DOHH2 (cell line): ENCODE results near the gene BTBD18.

Source experiments
- H3F3A ChIP-seq: fragments of 200-600 bp; sonication (generic), shearing (Covaris generic); 2 replicates; pipeline ENCODE4 v1.6.0; 2016; ENCODE audit warnings: antibody characterized with exemption, mild to moderate bottlenecking; ENCODE audit not compliant: control insufficient read depth, insufficient read depth
- H3K27ac ChIP-seq: fragments of 200-600 bp; sonication (generic); 2 replicates; pipeline ENCODE4 v1.5.1; 2014; ENCODE audit warnings: low read depth, mild to moderate bottlenecking, low read length, moderate library complexity
- H3K27me3 ChIP-seq: fragments of 200-600 bp; sonication (generic); 2 replicates; pipeline ENCODE4 v1.6.1; 2014; ENCODE audit warnings: mild to moderate bottlenecking, low read length, mixed read lengths; ENCODE audit not compliant: control insufficient read depth
- H3K36me3 ChIP-seq: fragments of 200-600 bp; sonication (generic); 2 replicates; pipeline ENCODE4 v1.6.1; 2014; ENCODE audit warnings: mild to moderate bottlenecking, low read length, moderate library complexity, mixed read lengths; ENCODE audit not compliant: control insufficient read depth
- H3K4me1 ChIP-seq: fragments of 200-600 bp; sonication (generic); 2 replicates; pipeline ENCODE4 v1.6.1; 2014; ENCODE audit warnings: mild to moderate bottlenecking, low read length, mixed read lengths; ENCODE audit not compliant: control insufficient read depth
- H3K4me2 ChIP-seq: fragments of 200-600 bp; sonication (generic); 2 replicates; pipeline ENCODE4 v1.6.0; 2014; ENCODE audit warnings: mild to moderate bottlenecking, low read length, moderate library complexity
- H3K4me3 ChIP-seq: fragments of 200-600 bp; sonication (generic); 2 replicates; pipeline ENCODE4 v1.5.1; 2014; ENCODE audit warnings: mild to moderate bottlenecking, low read length, mixed read lengths
- H3K79me2 ChIP-seq: fragments of 200-600 bp; sonication (generic); 2 replicates; pipeline ENCODE4 v1.6.1; 2014; ENCODE audit warnings: mild to moderate bottlenecking, low read length, mixed read lengths; ENCODE audit not compliant: control insufficient read depth
- H3K9me2 ChIP-seq: fragments of 200-600 bp; sonication (generic); replicated peaks from 2 replicates; pipeline ENCODE4 v1.6.1; 2014; ENCODE audit warnings: mild to moderate bottlenecking, low read length, mixed read lengths; ENCODE audit not compliant: control insufficient read depth
- H3K9me3 ChIP-seq: fragments of 200-600 bp; sonication (generic); 2 replicates; pipeline ENCODE4 v1.6.1; 2014; ENCODE audit warnings: antibody characterized with exemption, low read length, mixed read lengths; ENCODE audit not compliant: control insufficient read depth, insufficient read depth
- H4K20me1 ChIP-seq: fragments of 200-600 bp; sonication (generic); 2 replicates; pipeline ENCODE4 v1.6.0; 2014; ENCODE audit warnings: low read depth, mild to moderate bottlenecking, antibody characterized with exemption, low read length, moderate library complexity; ENCODE audit not compliant: control insufficient read depth, insufficient read depth
- EZH2phosphoT487 ChIP-seq: fragments of 200-600 bp; sonication (generic); IDR thresholded peaks from 2 replicates; pipeline ENCODE4 v1.6.1; 2017; ENCODE audit warnings: borderline replicate concordance, mild to moderate bottlenecking, antibody characterized with exemption, low read length, moderate library complexity, mixed read lengths
- TF ChIP-seq, protein P1 (sequence below): fragments of 200-600 bp; sonication (generic); IDR thresholded peaks from one replicate; pipeline ENCODE4 v1.5.1; 2014; ENCODE audit warnings: antibody characterized with exemption, mild to moderate bottlenecking, low read depth, low read length; ENCODE audit not compliant: poor library complexity, severe bottlenecking

BTBD18 gene

GRCh38 chr11:57778318-57779037, 26.9 kb upstream of the BTBD18 start:
- Histone ChIP-seq H3K36me3 (no peaks in the 10 kb centered on the region), H3K9me2 (no peaks in the 10 kb centered on the region), H4K20me1 (no peaks in the 10 kb centered on the region), H3K79me2 (peaks cover 56% of the 10 kb centered on the region), H3K9me3 (no peaks in the 10 kb centered on the region), H3K4me2 (no peak overlapping the region), H3K4me1 (peaks cover 8% of the 10 kb centered on the region), H3K4me3 (no peak overlapping the region), H3K27me3 (no peaks in the 10 kb centered on the region), H3K27ac (no peak overlapping the region), H3F3A (no peaks in the 10 kb centered on the region)
- TF ChIP-seq, protein P1, sequence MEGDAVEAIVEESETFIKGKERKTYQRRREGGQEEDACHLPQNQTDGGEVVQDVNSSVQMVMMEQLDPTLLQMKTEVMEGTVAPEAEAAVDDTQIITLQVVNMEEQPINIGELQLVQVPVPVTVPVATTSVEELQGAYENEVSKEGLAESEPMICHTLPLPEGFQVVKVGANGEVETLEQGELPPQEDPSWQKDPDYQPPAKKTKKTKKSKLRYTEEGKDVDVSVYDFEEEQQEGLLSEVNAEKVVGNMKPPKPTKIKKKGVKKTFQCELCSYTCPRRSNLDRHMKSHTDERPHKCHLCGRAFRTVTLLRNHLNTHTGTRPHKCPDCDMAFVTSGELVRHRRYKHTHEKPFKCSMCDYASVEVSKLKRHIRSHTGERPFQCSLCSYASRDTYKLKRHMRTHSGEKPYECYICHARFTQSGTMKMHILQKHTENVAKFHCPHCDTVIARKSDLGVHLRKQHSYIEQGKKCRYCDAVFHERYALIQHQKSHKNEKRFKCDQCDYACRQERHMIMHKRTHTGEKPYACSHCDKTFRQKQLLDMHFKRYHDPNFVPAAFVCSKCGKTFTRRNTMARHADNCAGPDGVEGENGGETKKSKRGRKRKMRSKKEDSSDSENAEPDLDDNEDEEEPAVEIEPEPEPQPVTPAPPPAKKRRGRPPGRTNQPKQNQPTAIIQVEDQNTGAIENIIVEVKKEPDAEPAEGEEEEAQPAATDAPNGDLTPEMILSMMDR = no peak
- TF ChIP-seq EZH2phosphoT487 = no peak

DNA sequence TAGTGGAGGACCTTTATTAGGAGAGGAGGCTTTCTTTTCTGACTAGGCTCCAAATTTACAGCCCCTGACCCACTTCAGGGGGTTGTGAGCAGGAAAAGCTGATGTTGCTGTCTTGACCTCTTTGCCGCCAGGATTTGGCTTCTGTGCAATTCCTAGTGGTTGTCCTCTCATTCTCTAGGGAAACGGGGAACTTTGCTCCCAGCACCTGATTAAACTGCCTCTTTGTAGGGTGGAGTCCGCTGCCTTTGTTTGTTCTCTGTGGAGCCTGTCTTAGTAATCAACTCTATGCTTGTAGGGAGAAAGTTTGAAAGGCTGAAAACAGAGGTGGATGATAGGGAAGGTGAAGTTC, 26.3 kb upstream of the BTBD18 start:
- Histone ChIP-seq H3K9me2 (no peaks in the 10 kb centered on the region), H4K20me1 (no peaks in the 10 kb centered on the region), H3K27me3 (no peaks in the 10 kb centered on the region), H3K9me3 (no peaks in the 10 kb centered on the region), H3K79me2 (peaks cover 56% of the 10 kb centered on the region), H3K36me3 (no peaks in the 10 kb centered on the region), H3F3A (no peaks in the 10 kb centered on the region), H3K4me2 (no peak overlapping the region), H3K4me3 (no peak overlapping the region), H3K27ac (no peak overlapping the region), H3K4me1 (peaks cover 8% of the 10 kb centered on the region)
- TF ChIP-seq, protein P1 = no peak
- no peak for TF ChIP-seq EZH2phosphoT487

GRCh38 chr11:57776577-57777210, 25.1 kb upstream of the BTBD18 start:
- Histone ChIP-seq H3K27me3 (no peaks in the 10 kb centered on the region), H3K4me2 (no peak overlapping the region), H3K36me3 (no peaks in the 10 kb centered on the region), H4K20me1 (no peaks in the 10 kb centered on the region), H3K27ac (no peak overlapping the region), H3K79me2 (peaks cover 61% of the 10 kb centered on the region), H3K9me2 (no peaks in the 10 kb centered on the region), H3K4me1 (peaks cover 8% of the 10 kb centered on the region), H3K9me3 (no peaks in the 10 kb centered on the region), H3K4me3 (no peak overlapping the region), H3F3A (no peaks in the 10 kb centered on the region)
- TF ChIP-seq, protein P1 = no peak
- no peak for TF ChIP-seq EZH2phosphoT487
